GM15510 (cell line): ENCODE data around the gene PPIL6.

ENCODE experiments used
- POLR2A ChIP-seq: IDR thresholded peaks from 3 replicates; pipeline ENCODE4 v1.6.1; 2011; ENCODE audit warnings: borderline replicate concordance; ENCODE audit not compliant: insufficient read length; ENCODE audit errors: extremely low read depth

PPIL6 gene

GRCh38 chr6:109472132-109472995, 31.9 kb upstream of the PPIL6 start:
- no peak for TF ChIP-seq POLR2A

GRCh38 chr6:109471105-109471810, 30.8 kb upstream of the PPIL6 start:
- TF ChIP-seq POLR2A = no peak

- TF ChIP-seq POLR2A = no peak
These were observed 29.3 kb upstream of the PPIL6 start for GRCh38 chr6:109469591-109470189.

GRCh38 chr6:109467696-109468095, 27.3 kb upstream of the PPIL6 start:
- no peak for TF ChIP-seq POLR2A

- no peak for TF ChIP-seq POLR2A
These were observed 25.9 kb upstream of the PPIL6 start for GRCh38 chr6:109466212-109466923.

GRCh38 chr6:109465772-109466171, 25.3 kb upstream of the PPIL6 start:
- no peak for TF ChIP-seq POLR2A

- no peak for TF ChIP-seq POLR2A
These were observed 21.5 kb upstream of the PPIL6 start for GRCh38 chr6:109461733-109462526.

DNA sequence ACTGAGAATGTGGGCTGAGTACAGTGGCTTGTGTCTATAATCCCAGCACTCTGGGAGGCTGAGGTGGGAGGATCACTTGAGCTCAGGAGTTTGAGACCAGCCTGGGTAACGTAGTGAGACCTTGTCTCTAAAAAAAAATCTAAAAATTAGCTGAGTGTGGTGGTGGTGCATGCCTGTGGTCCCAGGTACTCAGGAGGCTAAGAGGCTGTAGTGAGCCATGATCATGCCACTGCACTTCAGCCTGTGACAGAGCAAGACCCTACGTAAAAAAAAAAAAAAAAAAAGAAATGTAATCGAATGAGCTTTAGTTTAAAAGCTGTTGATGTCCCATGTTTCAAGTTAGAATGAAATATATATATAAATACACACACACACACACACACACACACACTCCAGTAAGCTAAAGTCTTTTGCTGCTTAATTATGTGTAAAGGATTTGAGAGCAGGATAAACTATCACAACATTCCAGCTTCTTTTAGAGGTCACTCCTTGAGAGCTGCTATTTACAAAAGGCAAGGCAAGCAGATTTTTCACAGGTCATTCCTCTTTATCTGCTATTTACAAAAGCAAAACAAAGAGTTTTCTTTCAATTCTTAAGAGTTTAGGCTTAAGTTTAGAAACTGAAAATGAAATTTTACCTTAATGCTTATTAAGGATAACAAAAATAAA, 19.9 kb upstream of the PPIL6 start:
- TF ChIP-seq POLR2A = no peak

GRCh38 chr6:109458774-109459531, 18.5 kb upstream of the PPIL6 start:
- no peak for TF ChIP-seq POLR2A

DNA sequence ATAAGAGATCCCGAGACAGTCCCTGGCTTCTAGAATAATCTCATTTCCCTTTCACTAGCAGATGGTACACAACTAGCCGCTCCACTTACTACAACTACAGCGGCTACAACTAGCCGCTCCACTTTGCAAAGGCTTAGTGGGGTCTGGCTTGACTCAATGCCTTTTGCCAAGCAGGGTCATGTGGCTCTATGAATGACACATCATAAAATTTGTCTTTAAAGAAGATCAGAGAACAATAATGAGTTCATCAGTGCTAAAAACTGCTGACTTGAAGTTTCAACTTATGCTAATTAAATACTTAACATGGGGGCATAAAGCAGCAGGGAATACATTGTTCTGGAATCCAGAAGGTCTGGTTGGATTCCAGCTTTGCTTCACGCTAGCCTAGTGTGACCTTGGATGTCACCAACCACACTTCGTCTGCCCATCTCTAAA, 17.2 kb upstream of the PPIL6 start:
- TF ChIP-seq POLR2A = no peak

- peak; percentile 13 for TF ChIP-seq POLR2A
These were observed 16.5 kb upstream of the PPIL6 start for GRCh38 chr6:109456710-109457561.

GRCh38 chr6:109456111-109456583, 15.7 kb upstream of the PPIL6 start:
- TF ChIP-seq POLR2A = no peak
